HepG2 (cell line): ENCODE data around the gene RNH1. TPM values are rescaled to one million over a fixed set of nuclear protein-coding genes. Genes with fewer than 3 reads are reported as not detected.
A peak's percentile ranks its signal among the peaks of the same experiment; 100 is the strongest.

Source experiments
- ATF7-NPFF ChIP-seq: sonication (generic); formaldehyde crosslinking; IDR thresholded peaks from 2 replicates; pipeline ENCODE4 v1.8.1; 2023; ENCODE audit warnings: mild to moderate bottlenecking, low read depth, missing genetic modification reagents, moderate library complexity
- BCLAF1 ChIP-seq: fragments of 450-650 bp; IDR thresholded peaks from 2 replicates; pipeline ENCODE4 v1.6.1; 2017; ENCODE audit warnings: mild to moderate bottlenecking
- CBX1 ChIP-seq: IDR thresholded peaks from one replicate; pipeline ENCODE4 v1.6.1; 2016; ENCODE audit warnings: antibody characterized with exemption, low read depth
- CERS6 ChIP-seq: sonication (generic); formaldehyde crosslinking; IDR thresholded peaks from 2 replicates; pipeline ENCODE4 v1.5.0; 2020; ENCODE audit warnings: missing genetic modification reagents
- DBP ChIP-seq: sonication (generic); formaldehyde crosslinking; IDR thresholded peaks from 2 replicates; pipeline ENCODE4 v1.4.0; 2020; ENCODE audit warnings: missing genetic modification reagents; ENCODE audit errors: not compliant biosample characterization
- HDAC1 ChIP-seq: sonication (generic); formaldehyde crosslinking; IDR thresholded peaks from 2 replicates; pipeline ENCODE4 v1.5.1; 2020; ENCODE audit warnings: mild to moderate bottlenecking, missing genetic modification reagents
- HDAC6 ChIP-seq: fragments of 200-600 bp; sonication (generic); IDR thresholded peaks from 2 replicates; pipeline ENCODE4 v1.7.0; 2017; ENCODE audit warnings: mild to moderate bottlenecking, antibody characterized with exemption, low read length, low read depth
- HNRNPL ChIP-seq: fragments of 200-400 bp; formaldehyde crosslinking; IDR thresholded peaks from 2 replicates; pipeline ENCODE4 v1.6.1; 2017; ENCODE audit warnings: mild to moderate bottlenecking, low read depth, low read length
- HOMEZ ChIP-seq: IDR thresholded peaks from 2 replicates; pipeline ENCODE4 v1.6.1; 2016; ENCODE audit warnings: low read depth
- HOXD1 ChIP-seq: sonication (generic); formaldehyde crosslinking; IDR thresholded peaks from 2 replicates; pipeline ENCODE4 v1.5.0; 2020; ENCODE audit warnings: missing genetic modification reagents
- KLF13 ChIP-seq: sonication (generic); formaldehyde crosslinking; IDR thresholded peaks from 2 replicates; pipeline ENCODE4 v1.4.0; 2020; ENCODE audit warnings: mild to moderate bottlenecking, missing genetic modification reagents
- MED13 ChIP-seq: sonication (generic); formaldehyde crosslinking; IDR thresholded peaks from 2 replicates; pipeline ENCODE4 v1.5.0; 2020; ENCODE audit warnings: missing genetic modification reagents
- NFYB ChIP-seq: sonication (generic); formaldehyde crosslinking; IDR thresholded peaks from 2 replicates; pipeline ENCODE4 v1.4.0; 2020; ENCODE audit warnings: missing genetic modification reagents
- NR3C1 ChIP-seq: sonication (generic); formaldehyde crosslinking; IDR thresholded peaks from 2 replicates; pipeline ENCODE4 v1.4.0; 2020; ENCODE audit warnings: missing genetic modification reagents
- ZNF431 ChIP-seq: sonication (generic); formaldehyde crosslinking; IDR thresholded peaks from 2 replicates; pipeline ENCODE4 v1.9.0; 2022; ENCODE audit warnings: missing genetic modification reagents, low read depth, mild to moderate bottlenecking, borderline replicate concordance
- ZNF546 ChIP-seq: sonication (generic); formaldehyde crosslinking; conservative IDR thresholded peaks from 2 replicates; pipeline ENCODE4 v1.8.1; 2023; ENCODE audit warnings: mild to moderate bottlenecking, missing genetic modification reagents
- ZNF800 ChIP-seq: sonication (generic); formaldehyde crosslinking; IDR thresholded peaks from 2 replicates; pipeline ENCODE4 v1.4.0; 2020; ENCODE audit warnings: missing genetic modification reagents
- polyA plus RNA-seq, 8 experiments: library from polyadenylated mRNA; depleted of rRNA in 3 of 8; stranded (reverse) in 7 of 8; unstranded in 1 of 8; fragments of >200 nt; fragmentation: Illumina TruSeq in 4 of 8; extraction: Trizol in 4 of 8; gene quantifications; 2 replicates each; pipeline versions ENCODE4 v1.2.1 to v1.2.3, GENCODE V29; 2011 to 2016; ENCODE audit warnings: low read depth in 4 of 8, missing spikeins in 1 of 8, mixed read lengths in 1 of 8; ENCODE audit not compliant: insufficient read depth in 1 of 8
- total RNA-seq, 5 experiments: library from RNA; depleted of rRNA; stranded (reverse); fragments of >200 nt; fragmentation: Illumina TruSeq; extraction: Trizol; gene quantifications; 2 replicates each; pipeline ENCODE4 v1.2.3, GENCODE V29; 2016; ENCODE audit warnings: low read depth in 1 of 5

The RNH1 gene
- total and polyA plus RNA-seq, 2 of the 13 experiments (the other 11 are each of a cell fraction or from before 2014, with no cell fraction given): 36.0 to 74.1 TPM

GRCh38 chr11:450809-451451, 56.1 kb downstream of the RNH1 start (continued):
- TF ChIP-seq ATF7-NPFF (CRISPR knock-in tag): 0 out of 2 replicates have a peak, but pooled peaks have one; percentile 5
- TF ChIP-seq NR3C1 (CRISPR knock-in tag): no peak
- no peak for TF ChIP-seq ZNF431 (CRISPR knock-in tag)
- no peak for TF ChIP-seq CBX1
- TF ChIP-seq ZNF546: no peak
- 0 out of 2 replicates have a peak, but pooled peaks have one; percentile 68 for TF ChIP-seq KLF13 (CRISPR knock-in tag)
- TF ChIP-seq HNRNPL: no peak
- TF ChIP-seq HOMEZ (CRISPR knock-in tag): 0 out of 2 replicates have a peak, but pooled peaks have one; percentile 28
- no peak for TF ChIP-seq HOXD1
- no peak for TF ChIP-seq NFYB
- no peak for TF ChIP-seq BCLAF1
- no peak for TF ChIP-seq HDAC6
- TF ChIP-seq DBP (CRISPR knock-in tag): no peak
- peak; percentile 17; the same call in 1 of the 2 replicates for TF ChIP-seq HDAC1 (CRISPR knock-in tag)
- no peak for TF ChIP-seq ZNF800
- no peak for TF ChIP-seq MED13 (CRISPR knock-in tag)
- TF ChIP-seq CERS6: no peak
